Amygdala (tissue), 56 donors: ENCODE measurements around the gene TRIO.

Experiments
- DNase-seq, 56 donors: peaks; one replicate each; lab custom pipeline; 2025; lab: John Stamatoyannopoulos, UW

The TRIO gene

GRCh38 chr5:14460844-14461398, 317.8 kb downstream of the TRIO start:
- no peak for DNase-seq

- no peak for DNase-seq
Measured at GRCh38 chr5:14462681-14463080, 319.5 kb downstream of the TRIO start.

GRCh38 chr5:14463629-14464028, 320.5 kb downstream of the TRIO start:
- no peak for DNase-seq

- no peak for DNase-seq
Measured at GRCh38 chr5:14464096-14464495, 321.0 kb downstream of the TRIO start.

- no peak for DNase-seq
Measured at GRCh38 chr5:14464671-14465070, 321.5 kb downstream of the TRIO start.

- no peak for DNase-seq
Measured at GRCh38 chr5:14465116-14465515, 322.0 kb downstream of the TRIO start.

GRCh38 chr5:14465776-14466175, 322.6 kb downstream of the TRIO start:
- no peak for DNase-seq

- DNase-seq = no peak
Measured at GRCh38 chr5:14467251-14467650, 324.1 kb downstream of the TRIO start.

- DNase-seq = no peak
Measured at GRCh38 chr5:14467886-14468285, 324.7 kb downstream of the TRIO start.

GRCh38 chr5:14469551-14470377, 326.6 kb downstream of the TRIO start:
- DNase-seq = no peak

- DNase-seq = no peak
Measured at GRCh38 chr5:14471507-14471906, 328.4 kb downstream of the TRIO start.

- no peak for DNase-seq
Measured at GRCh38 chr5:14472986-14473567, 329.9 kb downstream of the TRIO start.

- DNase-seq = no peak
Measured at GRCh38 chr5:14475045-14475444, 331.9 kb downstream of the TRIO start.

- no peak for DNase-seq
Measured at GRCh38 chr5:14476786-14477435, 333.8 kb downstream of the TRIO start.

GRCh38 chr5:14479143-14479696, 336.1 kb downstream of the TRIO start:
- DNase-seq = no peak

GRCh38 chr5:14481349-14481748, 338.2 kb downstream of the TRIO start:
- no peak for DNase-seq

GRCh38 chr5:14482085-14482484, 338.9 kb downstream of the TRIO start:
- no peak for DNase-seq

- DNase-seq = no peak
Measured at GRCh38 chr5:14483504-14484157, 340.5 kb downstream of the TRIO start.

- no peak for DNase-seq
Measured at GRCh38 chr5:14486486-14486885, 343.3 kb downstream of the TRIO start.
